ENCODE results near the gene SSBP2. TPM values are rescaled to one million over a fixed set of nuclear protein-coding genes. Genes with fewer than 3 reads are reported as not detected.
A peak's percentile ranks its signal among the peaks of the same experiment; 100 is the strongest.

Gene SSBP2
- 34.9 and 39.0 TPM in 2 replicates for polyA plus RNA-seq (2014; cell fraction: cytosol; rRNA removed)
- 37.0 and 42.1 TPM in 2 replicates for polyA plus RNA-seq (2014; cell fraction: nucleus; rRNA removed)

- DNase-seq (ENCODE audit: low spot score): peak; percentile 99
Observed at GRCh38 chr5:81751009-81751835, at the start of gene SSBP2. TSS of gene SSBP2 (minus strand) at chr5:81751097. CDS start at chr5:81751042, 55 bp downstream.

- DNase-seq (ENCODE audit: low spot score): no peak
Observed at GRCh38 chr5:81795666-81796065, 44.8 kb upstream of the SSBP2 start.

- DNase-seq (ENCODE audit: low spot score): no peak
Observed at GRCh38 chr5:81794226-81794625, 43.3 kb upstream of the SSBP2 start.

- no peak for DNase-seq (ENCODE audit: low spot score)
Observed at GRCh38 chr5:81790336-81790735, 39.4 kb upstream of the SSBP2 start.

GRCh38 chr5:81789033-81789432 lies 38.1 kb upstream of the SSBP2 start:
- DNase-seq (ENCODE audit: low spot score): no peak

GRCh38 chr5:81788329-81788728 lies 37.4 kb upstream of the SSBP2 start:
- no peak for DNase-seq (ENCODE audit: low spot score)

GRCh38 chr5:81787474-81788242 lies 36.8 kb upstream of the SSBP2 start:
- no peak for DNase-seq (ENCODE audit: low spot score)

- DNase-seq (ENCODE audit: low spot score): no peak
Observed at GRCh38 chr5:81786991-81787390, 36.1 kb upstream of the SSBP2 start.

GRCh38 chr5:81786496-81786895 lies 35.6 kb upstream of the SSBP2 start:
- DNase-seq (ENCODE audit: low spot score): no peak

GRCh38 chr5:81785322-81785721 lies 34.4 kb upstream of the SSBP2 start:
- DNase-seq (ENCODE audit: low spot score): no peak

- DNase-seq (ENCODE audit: low spot score): peak; percentile 59
Observed at GRCh38 chr5:81783401-81783800, 32.5 kb upstream of the SSBP2 start.

GRCh38 chr5:81782811-81783210 lies 31.9 kb upstream of the SSBP2 start:
- DNase-seq (ENCODE audit: low spot score): no peak

GRCh38 chr5:81779916-81780266 lies 29.0 kb upstream of the SSBP2 start:
- no peak for DNase-seq (ENCODE audit: low spot score)

- no peak for DNase-seq (ENCODE audit: low spot score)
Observed at GRCh38 chr5:81779125-81779915, 28.4 kb upstream of the SSBP2 start.

- no peak for DNase-seq (ENCODE audit: low spot score)
Observed at GRCh38 chr5:81778642-81779041, 27.7 kb upstream of the SSBP2 start.

GRCh38 chr5:81776258-81776657 lies 25.4 kb upstream of the SSBP2 start:
- no peak for DNase-seq (ENCODE audit: low spot score)

- DNase-seq (ENCODE audit: low spot score): no peak
Observed at GRCh38 chr5:81774374-81774773, 23.5 kb upstream of the SSBP2 start.

- no peak for DNase-seq (ENCODE audit: low spot score)
Observed at GRCh38 chr5:81773574-81773973, 22.7 kb upstream of the SSBP2 start.

- no peak for DNase-seq (ENCODE audit: low spot score)
Observed at GRCh38 chr5:81773161-81773560, 22.3 kb upstream of the SSBP2 start.

GRCh38 chr5:81772488-81772887 lies 21.6 kb upstream of the SSBP2 start:
- no peak for DNase-seq (ENCODE audit: low spot score)

GRCh38 chr5:81768935-81769452 lies 18.1 kb upstream of the SSBP2 start:
- no peak for DNase-seq (ENCODE audit: low spot score)

- no peak for DNase-seq (ENCODE audit: low spot score)
Observed at GRCh38 chr5:81767938-81768337, 17.0 kb upstream of the SSBP2 start.

All from SK-N-DZ (cell line).